SJCRH30 (cell line): ENCODE results near the gene MAML2. TPM values are rescaled to one million over a fixed set of nuclear protein-coding genes. Genes with fewer than 3 reads are reported as not detected.

Experiments used
- DNase-seq, 2 experiments: peaks; one replicate each; pipeline ENCODE4 v3.0.0-alpha.2; 2015 to 2020
- H3K27ac ChIP-seq: fragments of 250-450 bp; sonication (Bioruptor Pico); 2 replicates; pipeline ENCODE4 v1.5.1; 2020; ENCODE audit warnings: mild to moderate bottlenecking, moderate library complexity
- H3K27me3 ChIP-seq: fragments of 250-450 bp; sonication (Bioruptor Pico); 2 replicates; pipeline ENCODE4 v1.5.1; 2020; ENCODE audit warnings: mild to moderate bottlenecking, moderate library complexity
- H3K36me3 ChIP-seq: fragments of 250-450 bp; sonication (Bioruptor Pico); 2 replicates; pipeline ENCODE4 v1.5.1; 2020; ENCODE audit warnings: mild to moderate bottlenecking, moderate library complexity
- H3K4me1 ChIP-seq: fragments of 250-450 bp; sonication (Bioruptor Pico); 2 replicates; pipeline ENCODE4 v1.5.1; 2020; ENCODE audit warnings: mild to moderate bottlenecking, moderate library complexity
- H3K4me3 ChIP-seq: fragments of 250-450 bp; sonication (Bioruptor Pico); 2 replicates; pipeline ENCODE4 v1.5.1; 2020; ENCODE audit warnings: mild to moderate bottlenecking, moderate library complexity
- H3K9me3 ChIP-seq: fragments of 250-450 bp; sonication (Bioruptor Pico); replicated peaks from 2 replicates; pipeline ENCODE4 v1.5.1; 2020; ENCODE audit warnings: mild to moderate bottlenecking, moderate library complexity
- total RNA-seq: library from RNA; depleted of rRNA; stranded (reverse); fragments of >200 nt; shearing (Covaris generic); gene quantifications from 2 replicates; pipeline ENCODE4 v1.2.3, GENCODE V29; 2014

MAML2 gene
- total RNA-seq, 1 experiment from 2014 or later: 2.1 TPM

DNA sequence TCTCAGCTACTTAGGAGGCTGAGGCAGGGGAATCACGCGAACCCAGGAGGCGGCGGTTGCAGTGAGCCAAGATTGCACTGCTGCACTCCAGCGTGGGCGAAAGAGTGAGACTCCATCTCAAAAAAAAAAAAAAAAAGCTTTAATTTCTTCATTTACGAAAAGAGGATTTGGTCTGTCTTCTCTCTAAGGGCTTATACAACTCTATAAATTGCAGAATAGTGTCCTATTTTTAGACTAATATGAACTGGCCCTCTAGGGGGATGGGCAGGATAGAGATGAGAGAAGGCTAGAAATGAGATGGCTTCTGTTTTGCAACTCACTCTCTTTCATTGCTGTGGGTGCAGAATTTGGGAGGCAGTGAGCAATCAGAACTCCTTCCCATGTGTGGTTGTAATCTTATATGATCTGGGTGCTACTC lies 11.3 kb downstream of the MAML2 start:
- Histone ChIP-seq H3K27ac (no peak overlapping the region), H3K27me3 (no peaks in the 10 kb centered on the region), H3K9me3 (no peaks in the 10 kb centered on the region), H3K4me1 (peaks cover 7% of the 10 kb centered on the region; the same call in 1 of the 2 replicates), H3K4me3 (no peak overlapping the region), H3K36me3 (no peaks in the 10 kb centered on the region)
- no peak for DNase-seq

DNA sequence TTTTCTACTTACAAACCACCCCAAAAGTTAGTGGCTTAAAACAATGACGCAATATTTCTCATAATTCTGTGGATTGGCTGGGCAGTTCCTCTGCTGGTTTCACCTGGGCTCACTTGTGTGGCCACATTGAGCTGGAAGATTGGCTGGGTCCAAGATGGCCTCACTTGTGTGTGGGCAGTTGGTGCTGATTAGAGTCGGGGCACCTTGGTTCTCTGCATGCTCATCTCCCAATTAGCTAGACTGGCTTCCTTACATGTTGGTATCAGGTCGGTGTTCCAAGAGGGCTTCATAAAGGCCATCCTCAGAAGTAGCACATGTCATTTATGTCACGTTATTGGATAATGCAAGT lies 12.5 kb downstream of the MAML2 start:
- no peaks in the 10 kb centered on the region for H3K36me3 ChIP-seq
- no peak overlapping the region for H3K4me3 ChIP-seq
- H3K27me3 ChIP-seq: no peaks in the 10 kb centered on the region
- DNase-seq: no peak
- no peaks in the 10 kb centered on the region for H3K9me3 ChIP-seq
- no peak overlapping the region for H3K27ac ChIP-seq
- H3K4me1 ChIP-seq: peaks cover 9% of the 10 kb centered on the region; the same call in 1 of the 2 replicates

DNA sequence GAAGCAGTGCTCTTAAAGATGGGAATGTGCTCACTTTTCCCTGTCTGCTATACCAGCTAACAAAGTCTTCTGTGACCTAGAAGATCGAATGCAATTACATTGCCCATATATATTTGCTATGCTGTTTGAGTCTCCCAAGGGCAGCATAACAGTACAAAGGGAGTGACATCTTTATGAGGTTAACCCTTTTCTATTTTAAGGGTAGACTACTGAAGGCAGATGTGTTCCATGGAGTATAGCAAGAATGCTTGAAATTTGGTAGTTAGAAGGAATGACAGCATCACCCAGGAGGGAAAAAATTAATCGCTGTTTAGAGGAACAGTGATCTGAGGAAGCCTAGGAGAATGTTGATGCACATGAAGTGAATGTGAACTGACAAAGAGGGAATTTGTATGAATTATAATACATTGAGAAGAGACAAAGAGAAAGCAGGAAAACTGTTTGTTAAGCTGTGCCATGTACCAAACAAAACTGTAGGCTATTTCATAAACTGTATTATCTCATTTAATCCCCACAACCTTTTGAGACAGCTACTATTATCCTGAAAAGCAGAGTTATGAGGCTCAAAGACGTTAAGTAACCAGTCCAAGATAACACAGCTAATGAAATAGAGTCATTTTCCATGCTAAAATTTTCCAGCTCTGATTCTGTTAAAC lies 13.0 kb downstream of the MAML2 start:
- Histone ChIP-seq H3K4me3 (no peak overlapping the region), H3K27me3 (no peaks in the 10 kb centered on the region), H3K36me3 (no peaks in the 10 kb centered on the region), H3K27ac (no peak overlapping the region), H3K9me3 (no peaks in the 10 kb centered on the region), H3K4me1 (peaks cover 14% of the 10 kb centered on the region; the same call in 1 of the 2 replicates)
- DNase-seq: no peak

DNA sequence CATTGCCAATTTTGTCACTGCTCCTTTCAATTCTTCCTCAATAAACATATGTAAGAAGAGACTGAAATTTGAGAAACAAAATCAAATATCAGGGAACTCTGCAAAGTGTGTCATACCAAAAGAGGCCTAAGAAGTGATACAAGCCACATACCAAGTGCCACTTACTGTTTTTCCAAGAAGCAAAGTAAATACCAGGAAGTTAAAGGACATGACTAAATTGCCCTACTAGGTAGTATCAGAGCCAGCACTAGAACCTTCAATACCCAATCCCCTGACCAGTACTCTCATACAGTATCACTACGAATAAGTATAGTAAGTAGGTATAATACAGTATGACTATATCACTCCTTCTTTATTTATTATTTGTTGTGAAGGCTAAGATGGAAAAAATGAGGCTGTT lies 13.6 kb downstream of the MAML2 start:
- no peaks in the 10 kb centered on the region for H3K27me3 ChIP-seq
- H3K4me1 ChIP-seq: peaks cover 16% of the 10 kb centered on the region; the same call in 1 of the 2 replicates
- DNase-seq: no peak
- H3K27ac ChIP-seq: no peak overlapping the region
- H3K36me3 ChIP-seq: no peaks in the 10 kb centered on the region
- no peak overlapping the region for H3K4me3 ChIP-seq
- no peaks in the 10 kb centered on the region for H3K9me3 ChIP-seq

DNA sequence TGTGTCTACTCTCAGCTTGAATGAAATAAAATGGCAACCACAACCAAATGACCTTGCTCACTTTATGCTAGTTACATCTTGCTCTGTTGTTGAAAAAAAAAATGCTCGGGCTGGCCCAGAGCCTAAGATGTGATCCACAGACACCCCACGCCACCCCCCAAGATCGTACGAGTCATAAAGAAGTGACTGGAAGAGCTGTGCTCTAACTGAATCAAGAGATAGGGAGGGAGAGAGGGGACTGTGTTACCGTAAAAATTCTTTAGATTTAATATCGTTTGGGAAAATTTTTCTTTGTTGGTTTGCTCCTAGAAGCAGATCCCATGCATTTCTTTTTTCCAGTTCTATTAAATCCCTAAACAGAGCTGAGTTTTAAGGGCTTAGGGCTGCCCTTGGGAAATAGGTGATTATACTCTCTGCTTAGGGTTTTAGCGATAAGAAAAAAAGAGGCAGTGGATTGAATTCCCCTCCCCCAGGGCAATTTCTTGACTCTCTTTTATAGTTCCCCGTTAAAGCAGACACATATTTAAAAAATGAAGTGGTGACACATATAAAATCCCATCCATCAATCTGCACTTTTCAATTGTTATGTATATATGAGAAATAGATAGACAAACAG lies 14.5 kb downstream of the MAML2 start:
- DNase-seq: no peak
- Histone ChIP-seq H3K9me3 (no peaks in the 10 kb centered on the region), H3K4me1 (peaks cover 16% of the 10 kb centered on the region; the same call in 1 of the 2 replicates), H3K27me3 (no peaks in the 10 kb centered on the region), H3K27ac (peak overlapping the region; percentile 18; the same call in 1 of the 2 replicates), H3K4me3 (peak overlapping the region; percentile 31), H3K36me3 (no peaks in the 10 kb centered on the region)

DNA sequence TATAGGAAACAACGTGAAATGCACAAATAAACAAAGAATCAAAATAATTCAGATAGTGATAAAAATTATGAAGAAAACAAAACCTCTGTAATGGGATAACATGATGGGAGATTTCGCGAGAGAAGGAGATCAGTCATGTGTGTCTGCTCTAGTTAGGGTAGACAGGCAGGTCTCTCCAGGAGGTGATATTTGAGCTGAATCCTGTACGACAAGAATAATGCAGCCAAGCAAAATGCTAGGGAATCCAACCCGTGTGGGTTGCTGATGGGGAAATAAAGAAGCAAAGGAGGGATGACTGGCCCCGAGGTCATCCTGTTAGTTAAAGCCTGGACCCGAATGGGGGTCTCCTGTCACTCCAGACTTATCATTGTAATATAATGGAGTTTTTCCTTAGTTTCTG lies 16.0 kb downstream of the MAML2 start:
- DNase-seq: no peak
- no peak overlapping the region for H3K4me3 ChIP-seq
- peaks cover 16% of the 10 kb centered on the region; the same call in 1 of the 2 replicates for H3K4me1 ChIP-seq
- H3K27ac ChIP-seq: no peak overlapping the region
- H3K27me3 ChIP-seq: no peaks in the 10 kb centered on the region
- H3K36me3 ChIP-seq: no peaks in the 10 kb centered on the region
- H3K9me3 ChIP-seq: no peaks in the 10 kb centered on the region

DNA sequence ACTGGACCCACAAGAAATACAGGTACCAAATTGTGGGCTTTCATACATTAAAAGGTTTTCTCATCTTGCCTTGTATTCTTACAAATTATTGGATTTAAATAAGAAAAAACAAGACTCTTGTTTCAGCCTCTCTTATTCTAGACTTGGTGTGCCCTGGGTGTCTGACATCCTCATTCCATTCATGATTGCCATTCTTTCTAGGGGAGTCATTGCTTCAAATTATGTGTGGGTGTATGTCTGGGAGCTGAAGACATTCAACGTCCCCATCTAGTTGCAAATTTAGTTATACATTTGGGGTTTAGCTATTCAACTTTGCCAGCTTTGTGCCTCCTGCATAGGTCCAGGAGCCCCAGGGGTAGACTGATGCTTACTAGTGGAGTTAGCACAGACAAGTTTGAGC lies 18.1 kb downstream of the MAML2 start:
- Histone ChIP-seq H3K4me3 (no peak overlapping the region), H3K9me3 (no peaks in the 10 kb centered on the region), H3K27me3 (no peaks in the 10 kb centered on the region), H3K4me1 (peaks cover 16% of the 10 kb centered on the region; the same call in 1 of the 2 replicates), H3K27ac (peak overlapping the region; percentile 59), H3K36me3 (no peaks in the 10 kb centered on the region)
- no peak for DNase-seq

DNA sequence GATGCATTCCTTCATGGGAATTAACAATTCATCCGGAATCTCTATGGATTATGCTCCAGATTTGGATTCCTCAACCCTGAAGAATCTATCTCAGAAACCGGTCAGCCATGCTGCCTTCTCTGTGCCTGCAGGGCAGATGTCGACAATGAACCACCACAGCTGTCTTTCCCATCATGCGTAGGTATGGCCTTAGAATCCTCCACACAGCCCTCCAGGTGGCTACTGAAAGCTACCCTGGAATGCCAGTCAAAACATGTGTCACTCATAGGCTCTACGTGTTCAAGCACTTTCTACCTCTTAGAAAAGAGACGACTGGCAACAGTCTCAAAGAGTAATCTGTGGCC lies 19.4 kb downstream of the MAML2 start:
- H3K4me1 ChIP-seq: peaks cover 9% of the 10 kb centered on the region; the same call in 1 of the 2 replicates
- no peak for DNase-seq
- no peak overlapping the region for H3K27ac ChIP-seq
- no peaks in the 10 kb centered on the region for H3K36me3 ChIP-seq
- no peaks in the 10 kb centered on the region for H3K27me3 ChIP-seq
- H3K9me3 ChIP-seq: no peaks in the 10 kb centered on the region
- H3K4me3 ChIP-seq: no peak overlapping the region

DNA sequence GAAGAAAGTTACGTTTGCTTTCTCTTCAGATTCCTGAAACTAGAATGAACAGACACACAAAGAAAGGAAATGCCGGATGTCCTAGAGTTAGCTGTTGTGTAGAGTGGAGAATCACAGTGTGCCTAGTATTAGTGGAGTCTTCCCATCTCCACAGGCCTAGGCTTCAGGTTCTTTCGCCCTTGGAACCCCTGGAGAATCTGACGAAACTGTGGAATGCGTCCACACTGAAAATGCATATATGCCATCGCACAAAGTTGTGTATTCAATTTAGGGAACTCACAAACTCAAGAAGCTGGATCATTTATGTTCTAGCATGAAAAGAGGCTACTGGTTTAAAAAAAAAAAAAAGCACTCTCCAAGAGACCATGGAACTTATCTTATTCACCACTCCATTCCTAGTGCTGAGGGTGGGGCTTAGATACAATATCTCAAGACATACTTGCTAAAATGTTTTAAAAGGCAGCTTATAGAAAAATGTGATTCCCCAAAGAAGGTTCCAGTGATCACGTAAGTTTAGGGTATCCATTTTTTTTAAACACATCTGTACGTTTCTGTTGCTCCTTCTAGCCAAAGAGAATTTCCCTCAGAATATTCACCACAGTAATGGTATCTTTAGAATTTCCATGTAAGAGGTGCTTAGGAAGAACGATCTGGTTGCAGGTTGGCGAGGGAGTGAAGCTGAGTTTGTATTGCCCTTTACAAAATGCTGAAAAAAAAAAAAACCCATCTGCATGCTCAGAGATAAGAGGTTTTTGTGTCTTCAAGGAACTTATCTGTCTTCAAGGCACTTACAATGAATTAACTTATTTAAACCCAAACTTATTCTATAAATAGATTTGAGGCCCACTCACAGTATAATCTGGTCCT lies 20.0 kb downstream of the MAML2 start:
- H3K36me3 ChIP-seq: no peaks in the 10 kb centered on the region
- no peaks in the 10 kb centered on the region for H3K9me3 ChIP-seq
- no peak overlapping the region for H3K4me3 ChIP-seq
- peaks cover 9% of the 10 kb centered on the region; the same call in 1 of the 2 replicates for H3K4me1 ChIP-seq
- DNase-seq: no peak
- no peak overlapping the region for H3K27ac ChIP-seq
- no peaks in the 10 kb centered on the region for H3K27me3 ChIP-seq

DNA sequence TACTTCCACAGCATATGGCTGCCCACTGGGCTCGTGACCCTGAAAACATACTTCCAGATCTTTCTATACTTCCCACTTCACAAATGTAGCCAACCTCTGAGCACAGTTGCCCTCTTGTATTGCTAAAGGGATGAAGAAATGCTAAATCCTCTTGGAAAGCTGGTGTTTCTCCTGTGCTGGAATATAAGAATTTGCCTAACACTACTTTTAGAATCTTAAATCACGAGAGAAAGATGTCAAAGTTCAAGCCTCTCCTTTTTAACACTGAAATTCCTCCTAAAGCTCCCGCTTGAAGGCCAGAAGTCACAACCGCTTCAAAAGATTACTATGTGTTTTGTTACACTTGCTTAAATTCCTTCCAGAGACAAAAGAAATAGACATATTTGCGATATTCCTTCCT lies 21.9 kb downstream of the MAML2 start:
- H3K4me1 ChIP-seq: peaks cover 9% of the 10 kb centered on the region; the same call in 1 of the 2 replicates
- no peaks in the 10 kb centered on the region for H3K27me3 ChIP-seq
- H3K27ac ChIP-seq: no peak overlapping the region
- no peak overlapping the region for H3K4me3 ChIP-seq
- H3K36me3 ChIP-seq: no peaks in the 10 kb centered on the region
- H3K9me3 ChIP-seq: no peaks in the 10 kb centered on the region
- no peak for DNase-seq

DNA sequence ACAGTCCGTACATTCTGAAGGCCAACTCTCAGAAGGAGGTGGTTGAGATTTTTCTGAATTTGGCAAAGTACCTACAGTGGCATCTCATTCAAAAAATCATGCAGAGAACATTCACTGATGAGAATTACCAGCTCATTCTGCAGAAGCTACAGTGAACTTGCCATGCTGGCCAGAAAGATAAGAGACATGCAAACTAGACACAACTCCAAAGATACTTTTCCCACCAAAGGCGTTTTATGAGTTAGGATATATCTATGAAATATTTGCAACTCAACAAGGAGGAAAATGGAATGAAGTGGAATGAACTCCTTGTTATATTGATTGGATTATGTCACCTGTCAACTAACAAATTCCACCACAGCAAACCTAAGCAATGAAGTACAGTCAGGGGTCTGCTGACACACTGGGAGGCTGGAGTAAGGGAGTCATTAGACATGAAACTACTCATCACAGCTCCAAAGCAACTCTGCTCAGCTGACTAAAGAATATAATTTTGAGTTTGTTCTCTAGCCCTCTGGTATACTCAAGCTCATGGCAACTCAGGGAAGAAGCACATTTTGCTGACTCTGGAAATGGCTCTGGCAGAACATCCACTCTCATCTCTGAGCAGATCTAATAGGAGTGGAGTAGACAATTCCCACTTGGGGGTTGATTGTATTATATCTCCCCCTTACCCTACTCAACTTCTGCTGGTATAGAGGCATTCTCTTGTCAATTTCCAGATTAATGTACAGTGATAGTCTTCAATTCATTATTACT lies 22.9 kb downstream of the MAML2 start:
- H3K4me3 ChIP-seq: no peak overlapping the region
- H3K9me3 ChIP-seq: no peaks in the 10 kb centered on the region
- DNase-seq: no peak
- H3K27ac ChIP-seq: no peak overlapping the region
- peaks cover 4% of the 10 kb centered on the region for H3K4me1 ChIP-seq
- no peaks in the 10 kb centered on the region for H3K27me3 ChIP-seq
- H3K36me3 ChIP-seq: no peaks in the 10 kb centered on the region

DNA sequence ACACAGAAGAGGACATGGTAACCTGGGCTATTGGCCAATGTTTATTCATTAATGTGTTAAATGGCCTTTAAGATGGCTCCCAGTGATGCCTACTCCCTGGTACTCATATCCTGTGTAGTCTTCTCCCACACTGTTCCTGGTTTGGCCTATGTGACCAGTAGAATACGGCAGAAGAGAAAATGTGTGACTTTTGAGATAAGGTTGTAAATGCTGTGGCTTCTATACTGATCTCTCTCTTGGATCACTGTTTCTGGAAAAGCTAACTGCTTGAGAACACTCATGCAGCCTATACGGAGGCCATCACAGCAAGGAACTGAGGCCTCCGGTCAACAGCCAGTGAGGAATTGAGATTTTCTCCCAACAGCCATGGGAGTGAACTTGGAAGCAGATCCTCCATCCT lies 24.1 kb downstream of the MAML2 start:
- peaks cover 13% of the 10 kb centered on the region for H3K4me1 ChIP-seq
- H3K36me3 ChIP-seq: no peaks in the 10 kb centered on the region
- DNase-seq: no peak
- no peaks in the 10 kb centered on the region for H3K9me3 ChIP-seq
- no peaks in the 10 kb centered on the region for H3K27me3 ChIP-seq
- H3K27ac ChIP-seq: no peak overlapping the region
- H3K4me3 ChIP-seq: no peak overlapping the region

DNA sequence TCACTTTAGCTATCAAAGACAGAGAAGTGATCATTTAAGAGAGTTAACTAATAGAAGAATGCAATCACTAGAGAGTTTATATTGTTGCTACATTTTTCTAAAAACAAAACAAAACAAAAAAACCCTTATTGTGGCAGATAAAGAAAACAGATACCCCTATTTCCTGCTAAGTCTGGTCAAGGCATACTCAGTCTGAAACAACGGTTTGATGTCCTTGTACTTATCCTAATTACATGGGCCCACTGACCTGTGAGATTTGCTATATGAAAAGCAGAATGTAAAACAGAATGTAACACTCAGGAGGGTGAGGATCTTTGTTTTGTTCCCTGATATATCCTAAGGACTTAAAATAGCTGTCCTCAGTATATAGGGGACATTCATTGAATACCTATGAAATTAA lies 24.6 kb downstream of the MAML2 start:
- no peaks in the 10 kb centered on the region for H3K27me3 ChIP-seq
- H3K36me3 ChIP-seq: no peaks in the 10 kb centered on the region
- H3K4me3 ChIP-seq: no peak overlapping the region
- DNase-seq: no peak
- no peaks in the 10 kb centered on the region for H3K9me3 ChIP-seq
- peaks cover 17% of the 10 kb centered on the region for H3K4me1 ChIP-seq
- no peak overlapping the region for H3K27ac ChIP-seq

DNA sequence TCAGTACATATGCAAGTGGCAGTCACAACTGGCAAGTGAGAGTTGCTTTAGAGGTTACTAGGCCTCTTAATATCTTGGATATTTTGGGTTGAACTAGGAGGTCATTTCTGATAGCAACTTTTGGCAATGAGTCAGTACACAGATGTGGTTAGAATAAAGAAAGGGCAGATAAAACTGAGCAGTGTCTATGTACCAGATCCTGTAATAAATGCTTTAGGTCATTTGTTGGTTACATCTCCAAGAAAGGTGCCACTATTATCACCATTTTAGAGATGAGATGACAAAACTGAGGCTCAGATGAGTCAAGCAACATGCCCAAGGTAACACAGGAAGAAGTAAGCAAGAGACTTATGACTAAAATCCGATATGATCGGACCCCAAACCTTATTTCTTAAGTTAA lies 25.0 kb downstream of the MAML2 start:
- Histone ChIP-seq H3K4me1 (peaks cover 17% of the 10 kb centered on the region), H3K4me3 (no peak overlapping the region), H3K27me3 (no peaks in the 10 kb centered on the region), H3K36me3 (no peaks in the 10 kb centered on the region), H3K9me3 (no peaks in the 10 kb centered on the region), H3K27ac (no peak overlapping the region)
- no peak for DNase-seq

DNA sequence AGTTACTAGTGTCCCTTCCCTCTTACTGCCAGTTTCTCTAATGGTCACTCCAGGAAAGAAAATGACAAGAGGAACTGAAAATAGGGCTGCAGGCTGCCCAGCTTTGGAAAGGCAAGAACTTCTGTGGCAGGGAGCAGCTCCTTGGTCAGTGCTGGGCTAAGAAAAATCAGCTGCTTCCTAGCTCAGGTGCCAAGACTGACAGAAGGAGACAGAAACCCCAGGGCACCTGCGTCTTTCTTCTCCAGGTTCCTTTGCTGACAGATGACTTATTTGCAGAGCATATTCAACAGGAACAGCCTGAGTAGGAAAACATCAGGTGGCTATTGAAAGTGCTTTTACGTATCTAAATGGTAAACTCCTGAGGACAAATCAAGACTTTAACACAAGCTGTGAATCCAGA lies 25.4 kb downstream of the MAML2 start:
- H3K36me3 ChIP-seq: no peaks in the 10 kb centered on the region
- H3K27ac ChIP-seq: no peak overlapping the region
- no peaks in the 10 kb centered on the region for H3K27me3 ChIP-seq
- H3K9me3 ChIP-seq: no peaks in the 10 kb centered on the region
- DNase-seq: no peak
- H3K4me1 ChIP-seq: peaks cover 17% of the 10 kb centered on the region
- no peak overlapping the region for H3K4me3 ChIP-seq
